ENCODE data around the gene CNN3. TPM values are rescaled to one million over a fixed set of nuclear protein-coding genes. Genes with fewer than 3 reads are reported as not detected.

CNN3 gene
- total and polyA plus RNA-seq, 2 donors (not counting 3 experiments of a cell fraction or from before 2014, with no cell fraction given) = 174 to 392 TPM

DNA sequence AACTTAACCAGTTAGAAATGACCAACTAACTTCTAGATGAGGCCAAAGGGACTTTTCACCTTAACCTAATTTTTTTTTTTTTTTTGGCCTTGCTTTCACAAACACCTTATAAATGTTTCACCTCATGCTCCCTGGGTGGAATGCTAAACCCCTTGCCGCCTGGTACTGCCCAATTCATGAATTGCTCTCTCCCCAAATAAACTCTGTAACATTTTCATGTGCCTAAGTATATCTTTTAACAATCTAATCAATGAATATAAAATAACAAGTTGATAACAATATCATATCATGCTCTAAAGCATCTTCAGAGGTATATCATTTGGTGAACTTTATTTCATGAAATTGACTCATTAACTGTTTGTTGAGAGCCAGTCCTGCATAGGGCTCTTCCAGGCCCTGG lies 10.9 kb upstream of the CNN3 start:
- Histone ChIP-seq H3K4me2 (ENCODE audit: insufficient read depth, low read length) (peak overlapping the region; percentile 89), H3K27me3 (ENCODE audit: control insufficient read depth in 2 of 2, insufficient read depth in 2 of 2, low read length in 2 of 2) (no peaks in the 10 kb centered on the region), H3K9me1 (replicated peaks; ENCODE audit: control insufficient read depth, extremely low read depth, insufficient read depth, low read length) (no peaks in the 10 kb centered on the region), H3K79me2 (ENCODE audit: control insufficient read depth, insufficient read depth, low read length) (no peaks in the 10 kb centered on the region), H3K4me1 (ENCODE audit: control insufficient read depth, extremely low read depth, insufficient read depth, low read length) (peaks cover 35% of the 10 kb centered on the region), H3K27ac (ENCODE audit: insufficient read depth, low read depth, low read length) (no peak overlapping the region), H3K36me3 (ENCODE audit: control insufficient read depth in 2 of 2, extremely low read depth in 1 of 2, insufficient read depth in 2 of 2, low read length in 2 of 2) (no peaks in the 10 kb centered on the region), H3K9me3 (replicated peaks; ENCODE audit: control insufficient read depth, insufficient read depth, low read length) (no peaks in the 10 kb centered on the region), H4K20me1 (replicated peaks; ENCODE audit: control insufficient read depth, extremely low read depth, insufficient read depth, low read length) (no peaks in the 10 kb centered on the region), H3K4me3 (replicated peaks in 1 of 3; ENCODE audit: insufficient read depth in 1 of 3, low read depth in 1 of 3, low read length in 3 of 3) (no peak overlapping the region), H3K9ac (replicated peaks; ENCODE audit: extremely low read depth, insufficient read depth, low read length) (no peak overlapping the region), H2AFZ (ENCODE audit: low read depth, low read length) (no peak overlapping the region)
- DNase-seq (ENCODE audit: low read depth, low spot score) (no peak), FAIRE-seq (no peak)
- POLR2A ChIA-PET = no interaction called here
- CTCF ChIA-PET = interaction anchor here (1.4 to 4.0 kb wide), 5 partner anchors 10 to 106 kb away, joined by 7 to 35 read pairs (median 16); partner anchors contain the start of gene CNN3
- intact Hi-C loops (cut with micrococcal nuclease) (loop anchor here (2.0 kb wide), 1 partner anchor 17 kb away; no protein-coding TSS in a partner anchor), dilution Hi-C loops (cut with MboI; ENCODE audit: extremely low pct_ligation_motif_present, low sequenced_read_pairs) (no loop called here)
- no peak for TF ChIP-seq EZH2 (IDR thresholded peaks at IDR 0.05; ENCODE audit: borderline replicate concordance, low read depth, low read length, severe bottlenecking)
- no peak for TF ChIP-seq MYC (IDR thresholded peaks at IDR 0.05; ENCODE audit: low read depth, low read length)
- no peak for TF ChIP-seq JUN (IDR thresholded peaks at IDR 0.05; ENCODE audit: borderline replicate concordance, insufficient read depth, insufficient read length, low read depth)
- no peak for TF ChIP-seq FOS (IDR thresholded peaks at IDR 0.05; ENCODE audit: borderline replicate concordance, insufficient read depth, low read length)
- TF ChIP-seq, protein P1, sequence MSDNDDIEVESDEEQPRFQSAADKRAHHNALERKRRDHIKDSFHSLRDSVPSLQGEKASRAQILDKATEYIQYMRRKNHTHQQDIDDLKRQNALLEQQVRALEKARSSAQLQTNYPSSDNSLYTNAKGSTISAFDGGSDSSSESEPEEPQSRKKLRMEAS (IDR thresholded peaks at IDR 0.05; ENCODE audit: insufficient read depth, insufficient read length) = no peak
- no peak for TF ChIP-seq GATA2 (IDR thresholded peaks at IDR 0.05; ENCODE audit: insufficient read depth, insufficient read length, low read depth, low read length)
- TF ChIP-seq, protein P2, sequence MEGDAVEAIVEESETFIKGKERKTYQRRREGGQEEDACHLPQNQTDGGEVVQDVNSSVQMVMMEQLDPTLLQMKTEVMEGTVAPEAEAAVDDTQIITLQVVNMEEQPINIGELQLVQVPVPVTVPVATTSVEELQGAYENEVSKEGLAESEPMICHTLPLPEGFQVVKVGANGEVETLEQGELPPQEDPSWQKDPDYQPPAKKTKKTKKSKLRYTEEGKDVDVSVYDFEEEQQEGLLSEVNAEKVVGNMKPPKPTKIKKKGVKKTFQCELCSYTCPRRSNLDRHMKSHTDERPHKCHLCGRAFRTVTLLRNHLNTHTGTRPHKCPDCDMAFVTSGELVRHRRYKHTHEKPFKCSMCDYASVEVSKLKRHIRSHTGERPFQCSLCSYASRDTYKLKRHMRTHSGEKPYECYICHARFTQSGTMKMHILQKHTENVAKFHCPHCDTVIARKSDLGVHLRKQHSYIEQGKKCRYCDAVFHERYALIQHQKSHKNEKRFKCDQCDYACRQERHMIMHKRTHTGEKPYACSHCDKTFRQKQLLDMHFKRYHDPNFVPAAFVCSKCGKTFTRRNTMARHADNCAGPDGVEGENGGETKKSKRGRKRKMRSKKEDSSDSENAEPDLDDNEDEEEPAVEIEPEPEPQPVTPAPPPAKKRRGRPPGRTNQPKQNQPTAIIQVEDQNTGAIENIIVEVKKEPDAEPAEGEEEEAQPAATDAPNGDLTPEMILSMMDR (IDR thresholded peaks at IDR 0.05; ENCODE audit: extremely low read depth in 1 of 2, insufficient read depth in 1 of 2, low read depth in 1 of 2, low read length in 2 of 2) = no peak
- TF ChIP-seq POLR2AphosphoS5 (IDR thresholded peaks at IDR 0.05; ENCODE audit: insufficient read depth, low read depth, low read length) = no peak
- TF ChIP-seq POLR2A (IDR thresholded peaks at IDR 0.05; ENCODE audit: low read depth, low read length) = no peak
- BruUV-seq (replicated peaks) = no TSS peak

Data from endothelial cell of umbilical vein (primary cell).